Measurements from ENCODE around the gene XBP1.

DNA sequence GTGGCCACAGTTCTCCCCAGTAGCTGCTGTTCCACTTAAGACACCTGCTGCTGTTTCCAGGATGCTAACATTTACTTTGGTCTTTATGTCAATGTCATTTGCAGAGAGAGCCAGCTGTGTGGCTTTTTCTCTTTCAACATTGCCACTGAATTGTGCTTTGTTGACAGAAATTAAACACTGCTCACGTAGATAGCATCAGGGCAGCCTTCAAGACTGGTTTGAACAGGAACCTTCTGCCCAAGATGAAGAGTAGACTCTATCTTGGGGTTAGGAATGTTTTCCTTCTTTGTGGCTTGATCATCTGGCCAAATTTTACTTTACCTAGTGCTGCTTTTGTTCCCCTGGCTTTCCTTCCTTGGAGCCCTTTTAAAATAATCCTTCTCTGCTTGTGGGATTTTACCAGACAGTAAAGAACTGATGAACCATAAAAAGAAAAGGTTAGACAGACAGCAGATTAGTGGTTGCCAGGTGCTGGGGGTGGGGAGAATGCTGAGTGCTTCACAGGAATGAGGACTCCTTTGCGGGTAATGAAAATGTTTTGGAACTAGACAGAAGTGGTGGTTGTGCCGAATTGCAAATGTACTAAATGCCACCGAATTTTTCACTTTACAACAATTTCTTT, 22.7 kb upstream of the XBP1 start:
- TF ChIP-seq, protein P1, sequence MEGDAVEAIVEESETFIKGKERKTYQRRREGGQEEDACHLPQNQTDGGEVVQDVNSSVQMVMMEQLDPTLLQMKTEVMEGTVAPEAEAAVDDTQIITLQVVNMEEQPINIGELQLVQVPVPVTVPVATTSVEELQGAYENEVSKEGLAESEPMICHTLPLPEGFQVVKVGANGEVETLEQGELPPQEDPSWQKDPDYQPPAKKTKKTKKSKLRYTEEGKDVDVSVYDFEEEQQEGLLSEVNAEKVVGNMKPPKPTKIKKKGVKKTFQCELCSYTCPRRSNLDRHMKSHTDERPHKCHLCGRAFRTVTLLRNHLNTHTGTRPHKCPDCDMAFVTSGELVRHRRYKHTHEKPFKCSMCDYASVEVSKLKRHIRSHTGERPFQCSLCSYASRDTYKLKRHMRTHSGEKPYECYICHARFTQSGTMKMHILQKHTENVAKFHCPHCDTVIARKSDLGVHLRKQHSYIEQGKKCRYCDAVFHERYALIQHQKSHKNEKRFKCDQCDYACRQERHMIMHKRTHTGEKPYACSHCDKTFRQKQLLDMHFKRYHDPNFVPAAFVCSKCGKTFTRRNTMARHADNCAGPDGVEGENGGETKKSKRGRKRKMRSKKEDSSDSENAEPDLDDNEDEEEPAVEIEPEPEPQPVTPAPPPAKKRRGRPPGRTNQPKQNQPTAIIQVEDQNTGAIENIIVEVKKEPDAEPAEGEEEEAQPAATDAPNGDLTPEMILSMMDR (IDR thresholded peaks at IDR 0.05), result no peak
- no peak for TF ChIP-seq EP300 (IDR thresholded peaks at IDR 0.05)

Data from esophagus muscularis mucosa (tissue), 3 donors.